Measurements from ENCODE around the gene HEPHL1.

DNA sequence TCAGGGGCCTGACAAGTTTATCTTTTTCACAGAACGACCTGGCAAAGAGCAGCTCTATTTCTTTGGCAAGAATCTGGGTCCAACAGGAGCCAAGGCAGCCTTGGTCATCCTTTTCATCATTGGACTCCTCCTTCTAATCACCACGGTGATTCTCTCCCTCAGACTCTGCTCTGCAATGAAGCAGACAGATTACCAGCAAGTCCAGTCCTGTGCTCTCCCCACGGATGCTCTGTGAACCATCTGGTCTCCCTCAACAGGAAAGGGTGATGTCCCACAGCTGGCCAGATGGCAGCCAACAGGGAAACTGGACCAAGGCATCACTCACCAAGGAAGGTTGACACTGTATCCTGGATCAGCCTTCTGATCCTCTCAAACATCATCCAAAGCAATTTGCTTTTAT lies 90.5 kb downstream of the HEPHL1 start:
- TF ChIP-seq CTCF (conservative IDR thresholded peaks at IDR 0.05 in 1 of 2, IDR thresholded peaks at IDR 0.05 in 1 of 2; ENCODE audit: low read depth in 1 of 2, low read length in 2 of 2) = no peak
- TF ChIP-seq EZH2 (IDR thresholded peaks at IDR 0.05; ENCODE audit: low read length, missing control alignments) = no peak
